K562 (cell line): Measurements from ENCODE around the gene ELF2. TPM values are rescaled to one million over a fixed set of nuclear protein-coding genes. Genes with fewer than 3 reads are reported as not detected.

Source experiments
- BRD4 ChIP-seq: fragments of 200-600 bp; sonication (generic); IDR thresholded peaks from 2 replicates; pipeline ENCODE4 v1.6.1; 2017; ENCODE audit warnings: inconsistent platforms
- DMBX1 ChIP-seq: fragments of 250-450 bp; sonication (Bioruptor Pico); IDR thresholded peaks from 2 replicates; pipeline ENCODE4 v1.8.0; 2022; ENCODE audit warnings: inconsistent platforms, mild to moderate bottlenecking, moderate library complexity, borderline replicate concordance
- NONO ChIP-seq, 2 experiments: fragments of 200-400 bp in 1 of 2; fragments of 450-650 bp in 1 of 2; formaldehyde crosslinking in 1 of 2; IDR thresholded peaks; 2 replicates each; pipeline ENCODE4 v1.6.1; 2017; ENCODE audit warnings: low read depth in 2 of 2, mild to moderate bottlenecking in 2 of 2, moderate library complexity in 2 of 2, low read length in 1 of 2
- PHF21A ChIP-seq: fragments of 450-650 bp; IDR thresholded peaks from 2 replicates; pipeline ENCODE4 v1.6.1; 2017; ENCODE audit warnings: low read depth, borderline replicate concordance
- SMARCE1 ChIP-seq: fragments of 450-650 bp; IDR thresholded peaks from 2 replicates; pipeline ENCODE4 v1.7.1; 2016; ENCODE audit warnings: mild to moderate bottlenecking
- SP1 ChIP-seq: sonication (generic); formaldehyde crosslinking; IDR thresholded peaks from 2 replicates; pipeline ENCODE4 v1.8.1; 2022; ENCODE audit warnings: mild to moderate bottlenecking, missing genetic modification reagents
- SRSF9 ChIP-seq: fragments of 200-400 bp; formaldehyde crosslinking; IDR thresholded peaks from 2 replicates; pipeline ENCODE4 v1.6.1; 2017; ENCODE audit warnings: low read depth, low read length, borderline replicate concordance
- YY1 ChIP-seq, 3 experiments: IDR thresholded peaks; 2 replicates each; pipeline ENCODE4 v1.6.1; 2011; ENCODE audit warnings: low read length in 2 of 3, mild to moderate bottlenecking in 2 of 3, moderate library complexity in 2 of 3, borderline replicate concordance in 1 of 3, control low read depth in 1 of 3, low read depth in 1 of 3; ENCODE audit not compliant: insufficient read depth in 3 of 3, insufficient replicate concordance in 2 of 3, control insufficient read depth in 1 of 3, insufficient read length in 1 of 3; ENCODE audit errors: extremely low read depth in 1 of 3
- ZNF133 ChIP-seq: fragments of 250-450 bp; sonication (Bioruptor Pico); IDR thresholded peaks from 2 replicates; pipeline ENCODE4 v1.4.0; 2020; ENCODE audit warnings: mild to moderate bottlenecking
- polyA plus RNA-seq, 8 experiments: library from polyadenylated mRNA; depleted of rRNA in 4 of 8; stranded (reverse) in 5 of 8; unstranded in 3 of 8; fragments of >200 nt; fragmentation: Nextera tagmentation in 2 of 8; fragmentation: Illumina TruSeq in 1 of 8; extraction: Ambion mirVana in 2 of 8; extraction: Trizol in 1 of 8; gene quantifications; 2 replicates each; pipeline versions ENCODE4 v1.2.1 to v1.2.3, GENCODE V29; 2011 to 2014; ENCODE audit warnings: inconsistent platforms in 1 of 8, missing spikeins in 1 of 8
- total RNA-seq, 7 experiments: library from RNA; depleted of rRNA in 6 of 7; stranded (reverse); fragments of >200 nt in 6 of 7; fragmentation: Illumina TruSeq in 2 of 7; extraction: Trizol in 2 of 7; gene quantifications; 2 replicates each; pipeline versions ENCODE4 v1.2.1 to v1.2.3, GENCODE V29; 2011 to 2021; ENCODE audit warnings: low replicate concordance in 1 of 7
- TF ChIP-seq, protein P1 (sequence below): fragments of 250-450 bp; sonication (Bioruptor Pico); IDR thresholded peaks from 2 replicates; pipeline ENCODE4 v1.4.0; 2020

Gene ELF2
- total and polyA plus RNA-seq, 9 of the 15 experiments (the other 6 are each of a cell fraction or from before 2014, with no cell fraction given) = 9.4 to 58.7 (median 41.6) TPM

- TF ChIP-seq, protein P1, sequence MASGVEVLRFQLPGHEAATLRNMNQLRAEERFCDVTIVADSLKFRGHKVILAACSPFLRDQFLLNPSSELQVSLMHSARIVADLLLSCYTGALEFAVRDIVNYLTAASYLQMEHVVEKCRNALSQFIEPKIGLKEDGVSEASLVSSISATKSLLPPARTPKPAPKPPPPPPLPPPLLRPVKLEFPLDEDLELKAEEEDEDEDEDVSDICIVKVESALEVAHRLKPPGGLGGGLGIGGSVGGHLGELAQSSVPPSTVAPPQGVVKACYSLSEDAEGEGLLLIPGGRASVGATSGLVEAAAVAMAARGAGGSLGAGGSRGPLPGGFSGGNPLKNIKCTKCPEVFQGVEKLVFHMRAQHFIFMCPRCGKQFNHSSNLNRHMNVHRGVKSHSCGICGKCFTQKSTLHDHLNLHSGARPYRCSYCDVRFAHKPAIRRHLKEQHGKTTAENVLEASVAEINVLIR (CRISPR knock-in tag) = no peak
- no peak for TF ChIP-seq SRSF9
- no peak for TF ChIP-seq ZNF133 (CRISPR knock-in tag)
- TF ChIP-seq NONO (IDR thresholded peaks at IDR 0.05; ENCODE audit: low read depth in 2 of 2, low read length in 1 of 2) = peak in 1 of 2 experiments; percentile 6; a peak in 1 of 4 replicates
- TF ChIP-seq DMBX1 = no peak
- TF ChIP-seq SMARCE1 = peak; percentile 32; the same call in 1 of the 2 replicates
- TF ChIP-seq BRD4 = 0 out of 2 replicates have a peak, but pooled peaks have one; percentile 12
- TF ChIP-seq SP1 (CRISPR knock-in tag) = peak; percentile 74
- peak in 1 of 3 experiments; percentile 37 for TF ChIP-seq YY1 (IDR thresholded peaks at IDR 0.05; ENCODE audit: borderline replicate concordance in 1 of 3, control insufficient read depth in 1 of 3, extremely low read depth in 1 of 3, insufficient read depth in 3 of 3, insufficient read length in 1 of 3, insufficient replicate concordance in 2 of 3, low read depth in 1 of 3, low read length in 2 of 3)
- peak; percentile 80; the same call in 1 of the 2 replicates for TF ChIP-seq PHF21A
Observed at GRCh38 chr4:139177049-139177868, at the start of gene ELF2 (continued).
